Fibroblast of lung (primary cell): ENCODE measurements around the gene TUSC7. TPM values are rescaled to one million over a fixed set of nuclear protein-coding genes. Genes with fewer than 3 reads are reported as not detected.

Experiments
- DNase-seq, 2 donors: peaks; one replicate each; pipeline versions ENCODE4 v3.0.0 to v3.0.0-alpha.2; 2010; ENCODE audit warnings: low read depth in 2 of 2
- H2AFZ ChIP-seq: 2 replicates; pipeline ENCODE4 v1.5.1; 2012; ENCODE audit warnings: low read length, control low read depth, inconsistent platforms
- H3K27ac ChIP-seq: 2 replicates; pipeline ENCODE4 v1.5.1; 2011; ENCODE audit warnings: low read length, control low read depth; ENCODE audit not compliant: insufficient read depth
- H3K27me3 ChIP-seq: 2 replicates; pipeline ENCODE4 v1.5.1; 2011; ENCODE audit warnings: mild to moderate bottlenecking, low read length; ENCODE audit not compliant: control insufficient read depth, insufficient read depth
- H3K36me3 ChIP-seq: 2 replicates; pipeline ENCODE4 v1.5.1; 2011; ENCODE audit warnings: low read length; ENCODE audit not compliant: control insufficient read depth, insufficient read depth
- H3K4me1 ChIP-seq: 2 replicates; pipeline ENCODE4 v1.5.1; 2011; ENCODE audit warnings: low read length; ENCODE audit not compliant: control insufficient read depth, insufficient read depth; ENCODE audit errors: extremely low read depth
- H3K4me2 ChIP-seq: 2 replicates; pipeline ENCODE4 v1.5.1; 2011; ENCODE audit warnings: low read length, control low read depth; ENCODE audit not compliant: insufficient read depth; ENCODE audit errors: extremely low read depth
- H3K4me3 ChIP-seq, 4 experiments: fragments of 200-600 bp in 1 of 4; sonication (generic) in 1 of 4; replicated peaks in 1 of 4; 2 replicates each; pipeline ENCODE4 v1.5.1; 2011 to 2016; ENCODE audit warnings: low read length in 4 of 4, low read depth in 3 of 4, mild to moderate bottlenecking in 3 of 4, control low read depth in 2 of 4, inconsistent platforms in 1 of 4, mixed read lengths in 1 of 4; ENCODE audit not compliant: insufficient read depth in 1 of 4; ENCODE audit errors: control extremely low read depth in 1 of 4
- H3K79me2 ChIP-seq: 2 replicates; pipeline ENCODE4 v1.5.1; 2012; ENCODE audit warnings: mild to moderate bottlenecking, low read length, inconsistent platforms; ENCODE audit not compliant: control insufficient read depth, insufficient read depth
- H3K9ac ChIP-seq: 2 replicates; pipeline ENCODE4 v1.5.1; 2011; ENCODE audit warnings: mild to moderate bottlenecking, low read length, control low read depth; ENCODE audit not compliant: insufficient read depth
- H3K9me3 ChIP-seq: 2 replicates; pipeline ENCODE4 v1.5.1; 2012; ENCODE audit warnings: low read depth, low read length; ENCODE audit not compliant: control insufficient read depth, insufficient read depth
- H4K20me1 ChIP-seq: 2 replicates; pipeline ENCODE4 v1.5.1; 2011; ENCODE audit warnings: low read length; ENCODE audit not compliant: control insufficient read depth, insufficient read depth; ENCODE audit errors: extremely low read depth
- CTCF ChIP-seq, 2 donors: IDR thresholded peaks in 1 of 2; conservative IDR thresholded peaks in 1 of 2; 1 replicate in 1 of 2; 2 replicates in 1 of 2; pipeline ENCODE4 v1.5.1; 2011 to 2012; ENCODE audit warnings: low read length in 2 of 2, control low read depth in 1 of 2, inconsistent platforms in 1 of 2, low read depth in 1 of 2, mild to moderate bottlenecking in 1 of 2
- EZH2 ChIP-seq: IDR thresholded peaks from 2 replicates; pipeline ENCODE4 v1.5.1; 2012; ENCODE audit warnings: low read length, control low read depth, mild to moderate bottlenecking; ENCODE audit errors: missing control alignments
- polyA minus RNA-seq: library from RNA; depleted of rRNA, polyadenylated mRNA; stranded (reverse); fragments of >200 nt; gene quantifications from 2 replicates; pipeline ENCODE4 v1.2.3, GENCODE V29; 2011; ENCODE audit warnings: low replicate concordance
- polyA plus RNA-seq, 2 donors: library from polyadenylated mRNA; depleted of rRNA in 1 of 2; stranded (reverse) in 1 of 2; unstranded in 1 of 2; fragments of >200 nt; gene quantifications; 2 replicates each; pipeline ENCODE4 v1.2.1, GENCODE V29; 2011 to 2012; ENCODE audit warnings: missing spikeins in 1 of 2
- total RNA-seq: library from RNA; depleted of rRNA; stranded (reverse); fragments of >200 nt; gene quantifications from 2 replicates; pipeline ENCODE4 v1.2.1, GENCODE V29; 2014

TUSC7 gene
- total RNA-seq (not detected in 2 replicates), polyA plus RNA-seq (not detected in 2 replicates), polyA minus RNA-seq (not detected in 2 replicates)
- polyA plus RNA-seq (2012), result not detected in 2 replicates

GRCh38 chr3:116709479-116709878 lies at the start of gene TUSC7:
Gene TUSC7 (plus strand): TSS chr3:116709779.
- no peak within 1 kb of the TSS for H3K4me2 ChIP-seq
- no peaks in the 10 kb centered on the region for H3K9me3 ChIP-seq
- H3K27me3 ChIP-seq, result no peaks in the 10 kb centered on the region
- H2AFZ ChIP-seq, result no peak within 1 kb of the TSS
- no peaks in the 10 kb centered on the region for H3K79me2 ChIP-seq
- no peak within 1 kb of the TSS for H3K4me3 ChIP-seq
- H4K20me1 ChIP-seq, result no peaks in the 10 kb centered on the region
- H3K4me1 ChIP-seq, result no peaks in the 10 kb centered on the region
- no peak for DNase-seq
- no peak within 1 kb of the TSS for H3K27ac ChIP-seq
- no peaks in the 10 kb centered on the region for H3K36me3 ChIP-seq
- TF ChIP-seq EZH2, result no peak
- no peak for TF ChIP-seq CTCF (conservative IDR thresholded peaks at IDR 0.05 in 1 of 2, IDR thresholded peaks at IDR 0.05 in 1 of 2; ENCODE audit: low read depth in 1 of 2, low read length in 2 of 2)
- H3K9ac ChIP-seq, result no peak within 1 kb of the TSS

- H2AFZ ChIP-seq, result no peak overlapping the region
- no peaks in the 10 kb centered on the region for H3K79me2 ChIP-seq
- no peaks in the 10 kb centered on the region for H4K20me1 ChIP-seq
- no peak overlapping the region for H3K9ac ChIP-seq
- H3K4me2 ChIP-seq, result no peak overlapping the region
- H3K27ac ChIP-seq, result no peak overlapping the region
- no peaks in the 10 kb centered on the region for H3K27me3 ChIP-seq
- no peaks in the 10 kb centered on the region for H3K36me3 ChIP-seq
- no peaks in the 10 kb centered on the region for H3K9me3 ChIP-seq
- H3K4me3 ChIP-seq, result no peak overlapping the region
- no peak for TF ChIP-seq EZH2
- DNase-seq, result no peak
- H3K4me1 ChIP-seq, result no peaks in the 10 kb centered on the region
Observed at GRCh38 chr3:116661196-116661595, 48.4 kb upstream of the TUSC7 start.

GRCh38 chr3:116663161-116664110 lies 46.1 kb upstream of the TUSC7 start:
- Histone ChIP-seq H4K20me1 (no peaks in the 10 kb centered on the region), H3K4me1 (no peaks in the 10 kb centered on the region), H3K36me3 (no peaks in the 10 kb centered on the region), H3K9ac (no peak overlapping the region), H3K4me2 (no peak overlapping the region), H3K27me3 (no peaks in the 10 kb centered on the region), H3K9me3 (no peaks in the 10 kb centered on the region), H3K79me2 (no peaks in the 10 kb centered on the region), H3K4me3 (no peak overlapping the region), H2AFZ (no peak overlapping the region), H3K27ac (no peak overlapping the region)
- TF ChIP-seq EZH2 (no peak), CTCF (conservative IDR thresholded peaks at IDR 0.05 in 1 of 2, IDR thresholded peaks at IDR 0.05 in 1 of 2; ENCODE audit: low read depth in 1 of 2, low read length in 2 of 2) (no peak)
- no peak for DNase-seq
